ENCODE measurements around the gene EIF5AL1. TPM values are rescaled to one million over a fixed set of nuclear protein-coding genes. Genes with fewer than 3 reads are reported as not detected.
"Not testable (repeated sequence)": the region's sequence is repeated elsewhere in the genome, so short reads cannot be mapped to it uniquely, and the experiment has no call there.

The EIF5AL1 gene
- total RNA-seq, 2 donors from 2014 or later: 0.22 to 0.62 TPM

- Mint-ChIP-seq H3K9me3 (no peaks in the 10 kb centered on the region), H3K27ac (no peak overlapping the region), H3K27me3 (ENCODE audit: insufficient read depth) (peaks cover 45% of the 10 kb centered on the region), H3K36me3 (ENCODE audit: low read depth) (no peaks in the 10 kb centered on the region), H3K4me3 (no peak overlapping the region), H3K4me1 (no peaks in the 10 kb centered on the region)
- Histone ChIP-seq H3K27me3 (ENCODE audit: control insufficient read depth, insufficient read depth, low read length, poor library complexity, severe bottlenecking) (no peaks in the 10 kb centered on the region), H3K9ac (ENCODE audit: extremely low read depth, low read length, poor library complexity, severe bottlenecking) (no peak overlapping the region), H3K36me3 (ENCODE audit: control insufficient read depth, insufficient read depth, low read length) (no peaks in the 10 kb centered on the region), H3K4me1 (ENCODE audit: control insufficient read depth, insufficient read depth, low read length) (no peaks in the 10 kb centered on the region), H3K27ac (ENCODE audit: low read depth, low read length) (no peak overlapping the region), H3K4me3 (ENCODE audit: low read length) (no peak overlapping the region), H3K9me3 (ENCODE audit: control insufficient read depth, low read length) (no peaks in the 10 kb centered on the region)
- no peak for TF ChIP-seq CTCF (conservative IDR thresholded peaks at IDR 0.05)
- DNase-seq: no peak
- 58 to 82% methylated on average over 2 to 4 of the region's 4 CpGs for WGBS, 2 experiments (ENCODE audit: insufficient coverage in 1 of 2, insufficient read length in 1 of 2)
Measured at GRCh38 chr10:79496896-79497295, 15.4 kb upstream of the EIF5AL1 start.

- no peaks in the 10 kb centered on the region for H3K4me1 Mint-ChIP-seq
- Histone ChIP-seq H3K27me3 (ENCODE audit: control insufficient read depth, insufficient read depth, low read length, poor library complexity, severe bottlenecking) (no peaks in the 10 kb centered on the region), H3K4me3 (ENCODE audit: low read length) (no peak overlapping the region), H3K27ac (ENCODE audit: low read depth, low read length) (no peak overlapping the region), H3K4me1 (ENCODE audit: control insufficient read depth, insufficient read depth, low read length) (no peaks in the 10 kb centered on the region), H3K36me3 (ENCODE audit: control insufficient read depth, insufficient read depth, low read length) (no peaks in the 10 kb centered on the region), H3K9me3 (ENCODE audit: control insufficient read depth, low read length) (no peaks in the 10 kb centered on the region), H3K9ac (ENCODE audit: extremely low read depth, low read length, poor library complexity, severe bottlenecking) (no peak overlapping the region)
- WGBS, 2 experiments (ENCODE audit: insufficient coverage in 1 of 2, insufficient read length in 1 of 2): 76 to 87% methylated on average over 4 to 6 of the region's 6 CpGs
- peaks cover 52% of the 10 kb centered on the region for H3K27me3 Mint-ChIP-seq (ENCODE audit: insufficient read depth)
- no peaks in the 10 kb centered on the region for H3K36me3 Mint-ChIP-seq (ENCODE audit: low read depth)
- no peak for TF ChIP-seq CTCF (conservative IDR thresholded peaks at IDR 0.05)
- peak; percentile 67 for DNase-seq
- no peak overlapping the region for H3K27ac Mint-ChIP-seq
- no peak overlapping the region for H3K4me3 Mint-ChIP-seq
- H3K9me3 Mint-ChIP-seq: no peaks in the 10 kb centered on the region
Measured at GRCh38 chr10:79498291-79498829, 14.0 kb upstream of the EIF5AL1 start.

- H3K27me3 ChIP-seq (ENCODE audit: control insufficient read depth, insufficient read depth, low read length, poor library complexity, severe bottlenecking): peaks cover 25% of the 10 kb centered on the region
- H3K4me3 Mint-ChIP-seq: no peak overlapping the region
- H3K9ac ChIP-seq (ENCODE audit: extremely low read depth, low read length, poor library complexity, severe bottlenecking): no peak overlapping the region
- WGBS, 2 experiments (ENCODE audit: insufficient coverage in 1 of 2, insufficient read length in 1 of 2): 27 to 31% methylated on average over 5 to 7 of the region's 7 CpGs
- DNase-seq: peak; percentile 90
- no peaks in the 10 kb centered on the region for H3K9me3 Mint-ChIP-seq
- peaks cover 49% of the 10 kb centered on the region for H3K27me3 Mint-ChIP-seq (ENCODE audit: insufficient read depth)
- H3K4me1 ChIP-seq (ENCODE audit: control insufficient read depth, insufficient read depth, low read length): no peaks in the 10 kb centered on the region
- peak; percentile 77 for TF ChIP-seq CTCF (conservative IDR thresholded peaks at IDR 0.05)
- H3K27ac ChIP-seq (ENCODE audit: low read depth, low read length): no peak overlapping the region
- no peaks in the 10 kb centered on the region for H3K4me1 Mint-ChIP-seq
- no peak overlapping the region for H3K4me3 ChIP-seq (ENCODE audit: low read length)
- H3K27ac Mint-ChIP-seq: no peak overlapping the region
- H3K36me3 ChIP-seq (ENCODE audit: control insufficient read depth, insufficient read depth, low read length): no peaks in the 10 kb centered on the region
- no peaks in the 10 kb centered on the region for H3K9me3 ChIP-seq (ENCODE audit: control insufficient read depth, low read length)
- no peaks in the 10 kb centered on the region for H3K36me3 Mint-ChIP-seq (ENCODE audit: low read depth)
Measured at GRCh38 chr10:79502561-79503309, 9.6 kb upstream of the EIF5AL1 start.

DNA sequence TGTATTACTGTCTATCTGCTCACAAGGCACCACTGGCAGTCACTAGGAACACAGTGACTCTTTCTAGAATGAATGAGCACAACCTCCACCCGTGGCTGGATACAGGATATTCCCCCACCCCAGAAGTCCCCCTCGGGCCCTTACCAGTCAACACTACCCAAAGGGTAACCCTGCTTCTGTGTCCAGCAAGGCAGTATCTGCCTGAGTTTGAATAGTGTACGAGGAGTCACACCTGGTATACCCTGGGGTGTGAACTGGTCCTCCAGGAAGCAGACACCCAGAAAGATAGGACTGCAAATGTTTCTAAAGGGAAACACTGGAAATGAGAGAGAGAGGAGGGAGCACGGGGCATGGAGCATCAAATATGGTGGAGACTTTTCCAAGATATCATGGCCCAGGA, 8.5 kb upstream of the EIF5AL1 start:
- H3K27me3 Mint-ChIP-seq (ENCODE audit: insufficient read depth): peaks cover 49% of the 10 kb centered on the region
- not testable (repeated sequence) for H3K27ac ChIP-seq (ENCODE audit: low read depth, low read length); H3K36me3 Mint-ChIP-seq (ENCODE audit: low read depth); H3K9me3 Mint-ChIP-seq; H3K4me3 Mint-ChIP-seq; H3K4me1 ChIP-seq (ENCODE audit: control insufficient read depth, insufficient read depth, low read length); H3K36me3 ChIP-seq (ENCODE audit: control insufficient read depth, insufficient read depth, low read length); H3K27ac Mint-ChIP-seq; H3K4me3 ChIP-seq (ENCODE audit: low read length); H3K9ac ChIP-seq (ENCODE audit: extremely low read depth, low read length, poor library complexity, severe bottlenecking); H3K9me3 ChIP-seq (ENCODE audit: control insufficient read depth, low read length); DNase-seq; H3K4me1 Mint-ChIP-seq
- peaks cover 25% of the 10 kb centered on the region for H3K27me3 ChIP-seq (ENCODE audit: control insufficient read depth, insufficient read depth, low read length, poor library complexity, severe bottlenecking)
- WGBS, 2 experiments (ENCODE audit: insufficient coverage in 1 of 2, insufficient read length in 1 of 2): 76 to 86% methylated on average over 1 to 4 of the region's 4 CpGs

- not testable (repeated sequence) for DNase-seq; H3K36me3 Mint-ChIP-seq (ENCODE audit: low read depth); H3K4me3 Mint-ChIP-seq; H3K27ac Mint-ChIP-seq; H3K36me3 ChIP-seq (ENCODE audit: control insufficient read depth, insufficient read depth, low read length); H3K9ac ChIP-seq (ENCODE audit: extremely low read depth, low read length, poor library complexity, severe bottlenecking); H3K27ac ChIP-seq (ENCODE audit: low read depth, low read length); H3K9me3 Mint-ChIP-seq; H3K9me3 ChIP-seq (ENCODE audit: control insufficient read depth, low read length); H3K4me3 ChIP-seq (ENCODE audit: low read length); H3K4me1 ChIP-seq (ENCODE audit: control insufficient read depth, insufficient read depth, low read length); H3K4me1 Mint-ChIP-seq
- WGBS, 2 experiments (ENCODE audit: insufficient coverage in 1 of 2, insufficient read length in 1 of 2): no CpG with 5 or more reads among the region's 2 CpGs
- peaks cover 25% of the 10 kb centered on the region for H3K27me3 ChIP-seq (ENCODE audit: control insufficient read depth, insufficient read depth, low read length, poor library complexity, severe bottlenecking)
- H3K27me3 Mint-ChIP-seq (ENCODE audit: insufficient read depth): peaks cover 46% of the 10 kb centered on the region
Measured at GRCh38 chr10:79504483-79504882, 7.8 kb upstream of the EIF5AL1 start.

Data from endodermal cell (in vitro differentiated cells).